HepG2 (cell line): ENCODE results near the gene ESPN. TPM values are rescaled to one million over a fixed set of nuclear protein-coding genes. Genes with fewer than 3 reads are reported as not detected.

ENCODE experiments used
- ARID3A ChIP-seq: IDR thresholded peaks from 2 replicates; pipeline ENCODE4 v1.6.1; 2012; ENCODE audit warnings: low read depth, low read length, improper control_type of control experiment
- CBX2 ChIP-seq, 2 experiments: fragments of 200-600 bp in 1 of 2; sonication (generic); formaldehyde crosslinking in 1 of 2; IDR thresholded peaks; 2 replicates each; pipeline versions ENCODE4 v1.7.0 to v1.8.1; 2018 to 2022; ENCODE audit warnings: low read depth in 2 of 2, low read length in 1 of 2, mild to moderate bottlenecking in 1 of 2, missing genetic modification reagents in 1 of 2
- CC2D1A ChIP-seq: sonication (generic); formaldehyde crosslinking; IDR thresholded peaks from 2 replicates; pipeline ENCODE4 v1.8.1; 2023; ENCODE audit warnings: mild to moderate bottlenecking, missing genetic modification reagents
- CEBPG ChIP-seq: IDR thresholded peaks from 2 replicates; pipeline ENCODE4 v1.6.1; 2016
- FOSL2 ChIP-seq: sonication (generic); formaldehyde crosslinking; IDR thresholded peaks from 2 replicates; pipeline ENCODE4 v1.4.0; 2020; ENCODE audit warnings: missing genetic modification reagents
- FOXA1 ChIP-seq, 2 experiments: fragments of 450-650 bp in 1 of 2; sonication (generic) in 1 of 2; formaldehyde crosslinking in 1 of 2; IDR thresholded peaks; 2 replicates each; pipeline versions ENCODE4 v1.4.0 to v1.6.1; 2016 to 2020; ENCODE audit warnings: missing genetic modification reagents in 1 of 2
- FOXP4 ChIP-seq: sonication (generic); formaldehyde crosslinking; IDR thresholded peaks from 2 replicates; pipeline ENCODE4 v1.4.0; 2020; ENCODE audit warnings: missing genetic modification reagents
- GATAD2A ChIP-seq: IDR thresholded peaks from 2 replicates; pipeline ENCODE4 v1.6.1; 2016
- KLF16 ChIP-seq, 2 experiments: sonication (generic) in 1 of 2; formaldehyde crosslinking in 1 of 2; IDR thresholded peaks; 2 replicates each; pipeline versions ENCODE4 v1.6.1 to v1.8.0; 2016 to 2023; ENCODE audit warnings: missing genetic modification reagents in 2 of 2, missing compliant biosample characterization in 1 of 2
- MNT ChIP-seq: fragments of 450-650 bp; IDR thresholded peaks from 2 replicates; pipeline ENCODE4 v1.6.1; 2016
- PHF5A ChIP-seq: IDR thresholded peaks from one replicate; pipeline ENCODE4 v1.6.1; 2018; ENCODE audit warnings: low read depth, missing genetic modification reagents; ENCODE audit not compliant: unreplicated experiment
- RCOR2 ChIP-seq: IDR thresholded peaks from 2 replicates; pipeline ENCODE4 v1.6.1; 2016; ENCODE audit warnings: missing biosample characterization, missing genetic modification reagents
- RFX3 ChIP-seq: IDR thresholded peaks from 2 replicates; pipeline ENCODE4 v1.6.1; 2016; ENCODE audit warnings: missing biosample characterization, missing genetic modification reagents
- SOX6 ChIP-seq, 2 experiments: fragments of 450-650 bp in 1 of 2; sonication (generic) in 1 of 2; formaldehyde crosslinking in 1 of 2; IDR thresholded peaks; 2 replicates each; pipeline versions ENCODE4 v1.4.0 to v1.6.1; 2017 to 2020; ENCODE audit warnings: antibody characterized with exemption in 1 of 2, mild to moderate bottlenecking in 1 of 2, missing genetic modification reagents in 1 of 2
- TEAD3 ChIP-seq: optimal IDR thresholded peaks from 2 replicates; pipeline ENCODE3; 2016; ENCODE audit warnings: borderline replicate concordance
- TRAFD1 ChIP-seq: sonication (generic); formaldehyde crosslinking; IDR thresholded peaks from 2 replicates; pipeline ENCODE4 v1.5.1; 2020; ENCODE audit warnings: missing genetic modification reagents, mild to moderate bottlenecking, borderline replicate concordance
- ZBTB44 ChIP-seq: sonication (generic); formaldehyde crosslinking; IDR thresholded peaks from 2 replicates; pipeline ENCODE4 v1.4.0; 2020; ENCODE audit warnings: missing genetic modification reagents
- ZNF251 ChIP-seq: sonication (generic); formaldehyde crosslinking; IDR thresholded peaks from 2 replicates; pipeline ENCODE4 v1.9.0; 2021; ENCODE audit warnings: mild to moderate bottlenecking, missing genetic modification reagents
- ZNF543 ChIP-seq: sonication (generic); formaldehyde crosslinking; IDR thresholded peaks from 2 replicates; pipeline ENCODE4 v1.4.0; 2020; ENCODE audit warnings: mild to moderate bottlenecking, missing genetic modification reagents
- ZNF564 ChIP-seq: sonication (generic); formaldehyde crosslinking; IDR thresholded peaks from 2 replicates; pipeline ENCODE4 v1.8.1; 2023; ENCODE audit warnings: mild to moderate bottlenecking, missing genetic modification reagents
- ZNF784 ChIP-seq: sonication (generic); formaldehyde crosslinking; IDR thresholded peaks from 2 replicates; pipeline ENCODE4 v1.5.1; 2020; ENCODE audit warnings: missing genetic modification reagents, mild to moderate bottlenecking, borderline replicate concordance
- polyA plus RNA-seq, 8 experiments: library from polyadenylated mRNA; depleted of rRNA in 3 of 8; stranded (reverse) in 7 of 8; unstranded in 1 of 8; fragments of >200 nt; fragmentation: Illumina TruSeq in 4 of 8; extraction: Trizol in 4 of 8; gene quantifications; 2 replicates each; pipeline versions ENCODE4 v1.2.1 to v1.2.3, GENCODE V29; 2011 to 2016; ENCODE audit warnings: low read depth in 4 of 8, missing spikeins in 1 of 8, mixed read lengths in 1 of 8; ENCODE audit not compliant: insufficient read depth in 1 of 8
- total RNA-seq, 5 experiments: library from RNA; depleted of rRNA; stranded (reverse); fragments of >200 nt; fragmentation: Illumina TruSeq; extraction: Trizol; gene quantifications; 2 replicates each; pipeline ENCODE4 v1.2.3, GENCODE V29; 2016; ENCODE audit warnings: low read depth in 1 of 5

ESPN gene
- total and polyA plus RNA-seq, 2 of the 13 experiments (the other 11 are each of a cell fraction or from before 2014, with no cell fraction given): 48.6 to 54.2 TPM

- TF ChIP-seq FOSL2 (CRISPR knock-in tag) (peak; percentile 30; the same call in 1 of the 2 replicates), FOXP4 (CRISPR knock-in tag) (peak; percentile 67), CC2D1A (CRISPR knock-in tag) (no peak), RCOR2 (CRISPR knock-in tag) (0 out of 2 replicates have a peak, but pooled peaks have one; percentile 25), ZNF543 (CRISPR knock-in tag) (no peak), PHF5A (no peak), ZBTB44 (CRISPR knock-in tag) (no peak), RFX3 (CRISPR knock-in tag) (no peak), CEBPG (CRISPR knock-in tag) (peak; percentile 50; the same call in 1 of the 2 replicates), ZNF251 (no peak), TRAFD1 (no peak), SOX6 (IDR thresholded peaks at IDR 0.05) (no peak), SOX6 (CRISPR knock-in tag; IDR thresholded peaks at IDR 0.05) (peak; percentile 83), TEAD3 (CRISPR knock-in tag) (peak; percentile 74), ZNF564 (CRISPR knock-in tag) (no peak), FOXA1 (IDR thresholded peaks at IDR 0.05) (no peak), FOXA1 (CRISPR knock-in tag; IDR thresholded peaks at IDR 0.05) (peak; percentile 89), CBX2 (IDR thresholded peaks at IDR 0.05; ENCODE audit: low read depth, low read length) (no peak), CBX2 (CRISPR knock-in tag; IDR thresholded peaks at IDR 0.05; ENCODE audit: low read depth) (no peak), GATAD2A (peak; percentile 74), MNT (no peak), ZNF784 (CRISPR knock-in tag) (no peak), ARID3A (0 out of 2 replicates have a peak, but pooled peaks have one; percentile 26), KLF16 (CRISPR knock-in tag; IDR thresholded peaks at IDR 0.05) (no peak)
These were observed 11.7 kb upstream of the ESPN start (continued) for GRCh38 chr1:6412896-6413295.
